Stimulated activated CD4-positive, alpha-beta T cell treated with anti-CD3 and anti-CD28 coated beads, Interleukin-12 subunit alpha, Interleukin-12 subunit beta, amount 100 ng/mL, for 24 hours (primary cell): ENCODE data around the gene ANGPTL1.
"Not testable (repeated sequence)": the region's sequence is repeated elsewhere in the genome, so short reads cannot be mapped to it uniquely, and the experiment has no call there.

Experiments
- DNase-seq, 2 experiments: peaks; one replicate each; pipeline ENCODE4 v3.0.0-alpha.2; 2020; ENCODE audit warnings: low read depth in 2 of 2

The ANGPTL1 gene

DNA sequence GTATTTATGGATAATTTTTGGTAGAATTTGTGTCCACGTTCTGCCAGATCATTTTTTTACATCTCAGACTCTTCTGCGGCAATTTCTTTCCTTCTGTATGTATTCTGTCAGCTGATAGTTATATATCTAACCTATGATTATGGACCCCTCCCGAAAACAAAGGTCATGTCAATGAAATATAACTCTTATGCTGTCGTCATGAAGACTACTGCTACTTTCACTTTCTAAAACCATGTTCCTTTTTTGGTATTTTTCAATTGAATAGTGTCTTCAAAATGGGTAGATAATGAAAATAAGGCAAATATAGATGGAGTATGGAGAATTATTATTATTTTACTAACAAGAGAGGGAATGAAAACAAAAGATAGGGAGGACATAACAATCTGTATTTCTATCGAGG lies 3.2 kb downstream of the ANGPTL1 start:
- no peak for DNase-seq

DNA sequence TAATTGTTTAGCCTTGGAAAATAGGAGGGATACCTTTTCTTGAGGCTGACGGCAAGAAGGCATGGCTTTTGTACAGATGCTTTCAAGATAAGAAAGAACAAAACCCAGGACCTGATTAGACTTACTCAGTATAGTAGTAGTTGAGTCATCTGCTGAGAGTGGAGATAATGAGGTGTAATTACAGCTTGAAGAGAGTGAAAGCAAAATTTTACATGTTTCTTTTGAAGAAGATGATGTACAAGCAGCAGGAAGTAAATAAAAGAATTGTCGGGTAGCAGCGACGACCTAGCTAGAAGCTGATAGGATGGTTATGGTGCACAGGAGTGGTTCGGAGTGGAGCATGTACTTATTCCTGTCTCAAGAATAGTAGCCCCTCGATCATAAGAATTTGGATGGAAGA lies 6.6 kb downstream of the ANGPTL1 start:
- DNase-seq, result no peak

DNA sequence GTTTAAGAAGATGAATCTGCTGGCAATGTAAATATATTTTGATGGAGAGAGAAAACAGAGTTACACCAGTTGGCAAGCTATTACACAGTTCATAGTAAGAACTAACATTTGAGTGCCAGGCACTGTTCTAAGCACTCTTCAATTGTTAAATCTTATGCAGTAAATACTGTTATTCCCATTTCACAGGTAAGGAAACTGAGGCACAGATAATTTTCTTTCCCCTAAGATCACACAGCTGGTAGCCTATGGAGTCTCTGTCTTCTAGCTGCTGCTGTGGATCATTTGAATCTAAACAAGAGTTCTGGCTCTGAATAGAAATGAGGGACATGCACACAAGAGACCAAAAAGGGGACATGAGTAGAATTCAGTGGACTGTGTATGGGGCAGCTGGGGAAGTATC lies 8.0 kb downstream of the ANGPTL1 start:
- no peak for DNase-seq

DNA sequence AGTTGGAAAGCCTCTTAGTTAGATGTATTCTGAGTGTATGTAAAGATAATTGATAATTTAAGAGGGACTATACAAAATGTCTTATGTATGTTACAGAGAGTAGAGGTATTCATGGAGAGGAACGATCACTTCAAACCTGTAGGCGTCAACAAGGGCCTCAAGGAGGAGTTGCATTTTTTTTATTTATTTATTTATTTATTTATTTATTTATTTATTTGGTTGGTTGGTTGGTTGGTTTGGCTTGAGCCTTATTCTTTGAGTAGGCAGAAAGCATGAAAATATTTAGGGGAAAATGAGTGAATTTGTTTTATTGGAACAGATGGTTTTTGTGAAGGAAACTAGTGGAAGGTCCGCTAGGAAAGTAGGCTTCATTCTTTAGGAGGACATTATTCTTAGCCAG lies 8.5 kb downstream of the ANGPTL1 start:
- DNase-seq, result no peak

DNA sequence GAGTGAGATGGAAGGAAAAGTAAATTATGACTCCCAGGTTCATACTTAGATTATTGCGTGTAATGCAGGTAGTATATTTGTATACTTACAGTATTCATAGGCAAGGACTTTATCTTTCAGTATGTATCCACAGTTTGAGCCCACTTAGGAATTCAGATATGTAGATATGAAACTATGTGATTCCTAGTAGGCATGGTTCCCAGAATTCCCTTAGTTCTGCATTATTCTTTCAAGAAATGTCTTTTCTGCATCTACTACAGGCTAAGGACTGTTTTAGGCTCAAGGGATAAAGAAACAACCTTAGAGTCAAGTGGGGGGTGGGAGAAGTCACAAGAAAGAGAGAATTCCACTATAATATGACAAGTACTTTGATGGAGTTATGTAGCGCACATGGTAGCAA lies 13.8 kb downstream of the ANGPTL1 start:
- DNase-seq, result no peak

DNA sequence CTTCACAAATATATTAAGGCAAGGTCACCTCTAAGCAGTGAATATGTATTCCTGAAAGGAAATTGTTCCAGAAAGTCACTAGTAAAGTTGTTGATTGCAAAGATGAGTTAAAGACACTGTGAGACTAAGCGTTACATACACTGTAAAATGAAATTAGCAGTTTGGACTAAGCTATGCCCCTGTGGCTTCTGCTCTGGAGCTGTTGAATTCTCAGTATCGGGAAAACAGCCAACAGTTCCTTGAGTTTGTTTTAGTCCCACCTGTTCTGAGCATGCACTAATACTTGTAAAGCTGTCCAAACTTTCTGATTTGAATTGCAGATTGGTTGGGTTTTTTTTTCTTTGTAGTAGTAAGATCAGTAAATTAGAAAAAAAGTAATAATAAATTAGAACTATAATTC lies 21.0 kb downstream of the ANGPTL1 start:
- DNase-seq, result no peak

GRCh38 chr1:178847919-178848318 lies 23.0 kb downstream of the ANGPTL1 start:
- not testable (repeated sequence) for DNase-seq

- DNase-seq, result no peak
Measured at GRCh38 chr1:178847396-178847849, 23.5 kb downstream of the ANGPTL1 start.

DNA sequence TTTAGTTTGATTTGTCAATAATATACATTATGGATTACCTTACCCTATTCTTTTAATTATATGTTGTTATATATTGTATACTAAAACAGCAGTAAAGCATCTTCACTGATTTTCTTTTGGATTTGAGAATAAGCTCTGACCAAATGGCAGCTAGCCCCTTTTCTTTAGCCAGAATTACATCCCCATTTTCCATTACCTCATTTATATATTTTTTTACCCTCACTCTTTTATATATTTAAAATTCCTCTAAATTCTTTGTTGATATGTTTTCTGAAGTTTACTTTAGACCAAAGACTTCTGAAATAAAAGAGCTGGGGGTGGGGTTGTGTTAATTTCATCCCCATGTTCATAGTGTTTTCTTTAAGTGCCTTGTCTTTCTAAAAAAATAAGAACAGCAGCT lies 24.6 kb downstream of the ANGPTL1 start:
- DNase-seq, result no peak

DNA sequence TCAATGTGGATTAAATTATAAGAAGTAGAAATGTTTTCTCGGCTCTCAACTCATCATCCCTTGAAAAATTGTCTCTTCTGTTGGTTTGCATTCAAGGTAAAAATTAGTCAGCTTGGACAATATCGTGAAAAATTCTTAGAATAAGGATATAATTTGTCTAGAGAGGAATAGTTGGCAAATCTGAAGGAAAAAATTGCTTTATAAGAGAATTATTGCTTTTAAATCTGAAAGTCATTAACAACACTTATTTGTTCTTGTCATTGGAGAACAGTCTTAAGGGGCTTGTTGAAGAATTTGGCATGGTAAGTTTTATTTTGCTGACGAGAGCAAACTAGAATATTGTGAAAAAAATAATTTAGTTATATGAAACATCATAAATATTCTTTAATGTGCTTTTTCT lies 26.4 kb downstream of the ANGPTL1 start:
- no peak for DNase-seq

- no peak for DNase-seq
Measured at GRCh38 chr1:178825167-178825566, 45.7 kb downstream of the ANGPTL1 start.

- DNase-seq, result no peak
Measured at GRCh38 chr1:178821134-178821866, 49.6 kb downstream of the ANGPTL1 start.

DNA sequence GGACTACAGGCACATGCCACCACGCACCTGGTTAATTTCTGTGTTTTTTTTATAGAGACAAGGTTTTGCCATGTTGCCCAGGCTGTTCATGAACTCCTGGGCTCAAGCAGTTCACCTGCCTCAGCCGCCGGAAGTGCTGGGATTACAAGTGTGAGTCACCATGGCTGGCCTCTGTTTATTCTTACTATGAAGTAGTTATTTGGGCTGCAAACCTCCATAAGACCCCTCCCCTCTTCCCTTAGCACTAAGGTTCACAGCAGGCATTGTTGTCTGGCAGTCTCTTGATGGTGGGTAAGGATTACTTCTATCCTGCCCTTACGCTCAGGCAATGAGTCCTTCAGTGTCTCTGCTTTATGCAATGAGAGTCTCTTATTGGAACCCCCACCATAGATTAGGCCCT lies 51.8 kb downstream of the ANGPTL1 start:
- no peak for DNase-seq

DNA sequence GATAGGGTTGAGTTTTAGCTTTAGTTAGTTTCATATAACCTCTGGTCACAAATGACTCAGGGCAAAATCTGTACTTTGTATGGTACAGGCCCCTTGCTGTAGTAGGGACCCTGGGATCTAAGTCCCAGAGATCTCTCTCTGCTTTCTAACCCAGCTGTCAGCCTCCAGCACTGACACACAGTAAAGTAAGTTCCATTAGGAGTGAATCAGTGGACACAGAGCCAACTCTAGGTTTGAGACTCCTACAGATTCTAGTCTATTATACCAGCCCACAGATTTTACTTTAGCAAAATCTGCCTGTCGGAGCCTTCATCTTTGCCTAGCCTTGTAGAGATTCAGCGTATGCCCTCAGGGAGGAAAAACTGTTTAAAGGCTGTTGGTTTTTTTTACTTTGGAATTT lies 52.5 kb downstream of the ANGPTL1 start:
- DNase-seq, result no peak

GRCh38 chr1:178810585-178810984 lies 60.3 kb downstream of the ANGPTL1 start:
- no peak for DNase-seq

DNA sequence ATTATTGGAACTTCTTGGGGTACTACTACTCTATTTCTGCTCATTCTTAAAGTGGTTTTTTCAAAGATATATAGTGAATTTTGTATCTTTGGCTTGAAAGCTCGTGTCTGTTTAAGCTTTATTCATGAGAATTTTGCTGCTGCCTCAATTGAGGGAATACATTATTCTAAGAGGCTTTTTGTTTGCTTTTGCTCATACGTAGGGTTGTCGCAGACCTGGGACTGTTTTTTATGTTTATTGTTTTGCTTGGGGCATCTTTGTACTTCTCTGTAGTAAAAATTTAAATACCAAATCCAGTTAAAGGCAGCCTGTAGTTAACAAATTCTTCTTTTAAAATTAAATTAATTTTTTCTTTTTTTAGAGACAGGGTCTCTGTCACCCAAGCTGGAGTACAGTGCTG lies 62.3 kb downstream of the ANGPTL1 start:
- DNase-seq, result no peak

- no peak for DNase-seq
Measured at GRCh38 chr1:178806665-178807300, 64.1 kb downstream of the ANGPTL1 start.

DNA sequence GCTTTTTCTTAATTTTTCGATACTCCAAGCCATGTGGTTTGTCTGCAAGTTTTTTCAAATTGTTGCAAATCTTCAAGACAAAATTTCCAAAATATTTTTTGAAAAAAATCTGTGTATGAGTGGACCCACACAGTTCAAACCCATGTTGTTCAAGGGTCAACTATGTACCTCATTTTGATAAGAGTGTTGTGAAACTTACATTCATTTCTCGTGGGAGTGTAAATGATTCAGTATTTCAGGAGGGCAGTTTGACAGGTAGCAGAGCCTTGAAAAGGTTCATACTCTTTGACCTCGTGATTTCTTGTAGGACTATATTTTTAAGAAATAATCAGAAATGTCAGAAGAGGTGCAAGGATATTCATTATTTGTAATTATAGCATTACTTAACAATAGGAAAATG lies 68.0 kb downstream of the ANGPTL1 start:
- DNase-seq, result no peak
